GM08714 (cell line): Measurements from ENCODE around the gene VIM.

Source experiments
- H3K4me3 ChIP-seq: fragments of 200-500 bp; sonication (Bioruptor generic); 2 replicates; pipeline ENCODE4 v1.5.1; 2014; ENCODE audit warnings: mild to moderate bottlenecking, low read length, inconsistent platforms
- ZNF274 ChIP-seq: IDR thresholded peaks from 2 replicates; pipeline ENCODE4 v1.6.1; 2012; ENCODE audit warnings: mild to moderate bottlenecking, low read depth, low read length

Gene VIM

DNA sequence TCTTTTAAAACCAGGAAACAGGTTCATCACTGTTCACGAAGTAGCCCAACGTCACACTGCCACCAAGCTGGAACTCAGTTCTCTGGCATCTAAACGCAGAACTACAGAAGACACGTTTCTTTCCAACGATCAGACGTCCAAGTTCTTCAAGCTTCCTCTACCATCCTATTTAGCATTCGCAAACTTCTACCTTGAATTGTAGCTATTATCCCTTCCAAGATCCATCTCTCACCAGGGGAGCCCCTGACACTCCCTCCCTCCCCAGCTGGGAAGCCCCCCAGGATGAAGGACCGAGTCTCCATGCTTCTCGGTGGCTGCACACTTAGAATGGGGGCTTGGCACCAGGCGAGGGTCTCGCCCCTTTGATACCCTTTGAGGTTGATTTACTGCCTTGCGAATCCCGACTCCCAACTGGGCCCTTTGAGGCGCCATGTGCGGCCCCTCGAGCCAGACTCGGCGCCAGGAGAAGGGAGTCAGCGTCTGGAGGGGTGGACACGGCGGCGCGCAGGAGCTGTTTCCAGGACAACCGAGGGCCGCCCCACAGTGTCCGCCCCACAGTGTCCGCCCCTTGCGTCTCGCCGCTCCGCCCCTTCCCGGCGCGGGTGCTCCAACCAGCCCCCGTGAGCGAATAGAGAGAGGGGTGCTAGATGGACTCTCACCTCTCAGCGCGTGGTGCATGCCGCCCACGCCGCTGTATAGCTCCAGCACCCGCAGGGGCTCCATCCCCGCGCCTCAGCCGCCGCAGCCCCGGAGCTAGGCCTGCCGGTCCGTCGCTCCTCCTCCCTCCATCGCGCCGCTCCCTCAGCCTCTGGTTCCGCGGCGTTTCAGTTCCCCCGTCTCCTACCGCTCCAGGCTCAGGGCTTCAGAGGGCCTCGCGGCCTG is 26.9 kb upstream of the VIM start, which contains the start of gene TRDMT1:
TSS of gene TRDMT1 (minus strand) at position 761 of the 882 bp plus-strand sequence. CDS start at position 723, 38 bp downstream.
- peak within 1 kb of the TSS; percentile 74 for H3K4me3 ChIP-seq
- no peak for TF ChIP-seq ZNF274

DNA sequence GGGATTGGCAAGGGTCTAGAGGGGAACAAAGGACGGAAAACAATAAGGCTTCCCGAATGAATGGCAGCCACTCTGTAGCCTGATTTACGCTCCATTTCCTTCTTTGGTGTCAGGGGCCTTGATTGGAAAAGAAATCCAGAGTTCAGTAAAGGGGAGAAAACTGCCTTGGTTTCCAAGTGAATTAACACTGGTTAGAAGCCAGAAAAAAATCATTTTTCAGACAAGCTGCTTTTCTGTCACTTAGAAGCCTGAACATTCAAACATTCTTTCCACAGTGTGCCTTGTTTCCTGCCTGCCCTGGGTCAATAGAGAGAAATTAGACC is 26.3 kb upstream of the VIM start:
- TF ChIP-seq ZNF274 = no peak
- H3K4me3 ChIP-seq = peak overlapping the region; percentile 74; the same call in 1 of the 2 replicates

DNA sequence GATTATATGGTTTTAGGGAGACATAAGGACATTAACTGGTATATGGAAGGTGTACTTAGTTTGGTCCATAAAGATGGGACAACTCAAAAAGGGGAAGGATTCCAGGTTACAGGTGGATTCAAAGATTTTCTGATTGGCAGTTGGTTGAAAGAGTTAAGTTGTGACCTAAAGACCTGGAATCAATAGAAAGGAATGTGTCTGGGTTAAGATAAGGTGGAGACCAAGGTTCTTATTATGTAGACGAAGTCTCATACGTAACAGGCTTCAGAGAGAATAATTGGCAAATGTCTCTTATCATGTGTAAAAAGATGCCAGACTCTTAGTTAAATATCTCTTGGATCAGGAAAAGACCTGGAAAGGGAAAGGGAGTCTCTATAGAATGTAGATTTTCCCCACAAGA is 25.5 kb upstream of the VIM start:
- no peak for TF ChIP-seq ZNF274
- H3K4me3 ChIP-seq = no peak overlapping the region

DNA sequence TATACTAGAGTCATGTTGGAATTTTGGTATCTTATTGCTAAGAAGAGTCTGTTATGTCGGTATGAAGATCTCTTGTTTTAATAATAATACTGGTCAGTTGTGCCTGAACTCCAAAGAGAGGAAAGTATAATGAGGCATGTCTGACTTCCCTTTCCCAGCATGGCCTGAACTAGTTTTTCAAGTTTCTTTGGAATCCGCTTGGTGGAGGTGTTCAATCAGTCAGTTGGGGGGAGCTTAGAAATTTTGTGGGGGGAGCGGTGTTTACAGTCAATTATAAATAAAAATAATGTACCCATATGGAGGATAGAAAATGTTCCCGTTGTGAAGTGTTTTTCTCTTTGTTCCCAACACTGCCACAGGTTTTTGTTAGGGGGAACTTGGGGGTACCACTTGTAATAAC is 25.0 kb upstream of the VIM start:
- no peak for TF ChIP-seq ZNF274
- H3K4me3 ChIP-seq = no peak overlapping the region

DNA sequence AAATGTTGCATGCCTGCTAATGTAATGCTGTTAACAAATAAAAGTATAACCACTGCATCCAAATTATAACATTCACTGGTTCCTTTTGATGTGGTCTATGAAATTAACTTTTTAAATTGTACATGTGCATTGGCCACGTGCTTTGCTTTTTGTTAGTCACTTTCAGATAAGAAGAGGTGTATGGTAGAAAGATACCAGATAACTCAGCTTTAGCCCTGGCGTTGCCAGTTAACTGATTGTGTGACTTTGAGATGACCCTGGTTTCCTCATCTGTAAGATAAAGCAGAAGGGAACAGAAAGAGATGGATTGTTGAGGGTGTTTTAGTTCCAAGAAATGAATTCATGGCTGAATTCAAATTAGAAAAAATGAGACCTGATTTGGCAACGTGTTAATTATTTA is 24.6 kb upstream of the VIM start:
- H3K4me3 ChIP-seq = no peak overlapping the region
- TF ChIP-seq ZNF274 = no peak

DNA sequence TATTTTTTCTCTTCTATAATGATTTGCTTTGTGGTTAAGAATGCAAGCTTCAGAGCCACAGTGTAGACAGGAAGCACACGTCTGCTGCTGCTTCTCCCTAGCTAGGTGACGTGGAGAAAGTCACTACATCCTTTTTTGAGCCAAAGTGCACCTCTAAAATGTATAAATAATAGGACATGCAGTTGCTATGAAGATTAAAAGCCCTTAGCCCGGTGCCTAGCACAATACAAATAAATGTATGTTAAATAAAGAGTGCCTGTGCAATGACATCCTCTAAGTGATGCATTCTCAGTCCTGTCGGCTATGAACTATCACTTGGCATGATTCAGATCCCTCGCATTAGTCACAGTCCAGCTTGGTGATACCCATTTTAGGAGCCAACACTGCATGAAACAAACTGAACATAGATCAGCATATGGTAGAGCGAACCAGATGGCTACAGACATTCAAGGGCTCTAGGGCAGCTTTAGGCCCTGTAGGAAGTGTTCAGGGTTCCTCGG is 21.8 kb upstream of the VIM start:
- TF ChIP-seq ZNF274 = no peak
- H3K4me3 ChIP-seq = no peak overlapping the region; the same call in 1 of the 2 replicates

DNA sequence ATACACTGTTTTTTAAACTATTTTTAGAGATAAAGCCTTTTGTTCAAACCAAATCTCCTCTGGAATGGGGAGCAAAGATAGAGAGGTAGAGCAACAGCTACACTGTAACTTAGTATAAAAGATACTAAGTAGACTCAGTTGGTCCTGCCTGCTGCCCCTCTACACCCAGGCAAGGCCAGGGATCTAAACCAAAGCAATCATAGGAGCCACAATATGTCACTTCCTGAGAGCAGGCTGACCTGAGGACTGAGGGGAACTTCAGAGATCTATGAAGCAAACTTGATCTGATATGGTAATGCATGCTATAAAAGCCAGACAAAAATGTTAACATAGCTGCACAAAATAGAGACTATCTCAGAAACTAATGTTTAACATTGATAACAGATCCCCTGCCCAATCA is 19.6 kb upstream of the VIM start:
- H3K4me3 ChIP-seq = no peak overlapping the region
- no peak for TF ChIP-seq ZNF274

DNA sequence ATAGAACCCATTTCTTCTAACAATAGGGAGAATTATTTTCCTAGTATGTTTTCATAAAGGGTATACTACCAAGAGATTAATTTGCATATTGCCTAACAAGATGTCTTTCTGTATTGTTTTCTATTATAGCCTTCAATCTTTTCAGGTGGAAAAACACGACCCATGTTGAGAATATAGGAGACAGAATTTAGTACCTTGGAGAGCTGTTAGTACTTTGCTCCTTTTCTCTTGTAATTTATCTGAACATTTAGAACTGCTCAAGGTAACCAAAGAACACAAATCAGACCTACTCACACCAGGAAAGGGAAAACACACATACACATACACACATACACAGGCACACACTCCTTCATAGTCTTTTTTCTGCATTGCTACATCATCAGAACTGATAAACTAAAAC is 18.7 kb upstream of the VIM start:
- no peak overlapping the region for H3K4me3 ChIP-seq
- TF ChIP-seq ZNF274 = no peak

DNA sequence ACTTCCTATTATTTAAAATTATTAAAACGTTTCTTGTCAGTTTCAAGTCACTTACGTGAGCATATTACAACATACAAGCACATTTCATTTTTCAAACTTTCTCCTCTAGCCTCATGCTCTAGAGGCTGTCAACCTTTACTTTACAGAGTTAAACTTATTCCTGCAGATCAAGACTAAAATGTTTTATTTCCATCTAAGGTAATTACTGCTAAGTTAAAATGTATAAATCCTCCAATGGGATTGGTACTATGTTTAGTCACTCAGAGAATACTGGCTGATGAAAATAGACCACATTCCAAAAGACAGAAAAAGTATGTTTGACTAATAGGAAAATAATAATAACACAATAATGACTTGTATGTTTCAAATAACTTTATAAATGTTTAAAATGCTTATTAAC is 18.2 kb upstream of the VIM start:
- no peak overlapping the region for H3K4me3 ChIP-seq
- TF ChIP-seq ZNF274 = no peak

DNA sequence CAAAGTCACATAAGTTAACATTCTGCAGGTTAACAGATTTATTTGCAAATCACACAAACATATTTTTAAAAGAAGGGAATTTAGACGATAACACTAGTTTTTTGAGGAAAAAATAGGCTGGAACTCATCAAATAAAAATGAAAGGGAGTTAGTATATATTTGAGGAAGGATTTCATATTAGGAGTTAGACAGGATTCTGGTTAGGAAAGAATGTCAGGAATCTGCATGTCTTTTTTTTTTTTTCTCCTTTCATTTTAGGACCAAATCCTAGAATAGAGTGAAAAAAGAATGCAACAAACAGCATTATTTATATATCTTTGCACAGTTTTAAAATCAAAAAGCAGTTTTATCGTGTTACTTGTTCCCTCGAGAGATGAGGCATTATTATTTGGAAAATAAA is 17.7 kb upstream of the VIM start:
- H3K4me3 ChIP-seq = no peak overlapping the region
- TF ChIP-seq ZNF274 = no peak

DNA sequence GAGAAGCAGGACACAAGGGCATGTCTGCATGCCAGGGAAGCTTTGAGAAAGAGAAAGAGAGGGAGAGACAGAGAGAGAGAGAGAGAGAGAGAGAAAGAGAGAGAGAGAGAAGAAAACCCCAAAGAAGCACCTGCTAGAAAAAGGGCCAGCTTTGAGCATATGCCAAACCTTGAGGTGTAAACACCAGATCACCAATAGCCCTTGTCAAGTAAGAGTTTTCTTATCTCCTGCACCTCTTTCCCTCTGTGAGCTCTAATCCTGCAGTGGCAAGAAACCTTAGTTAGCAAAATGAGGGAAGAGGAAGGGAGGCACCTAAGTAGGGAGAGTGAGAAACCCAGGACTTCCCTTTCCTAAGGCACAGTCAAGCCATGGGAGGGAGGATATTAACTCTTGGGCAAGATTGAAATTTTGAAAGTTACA is 15.2 kb upstream of the VIM start:
- no peak overlapping the region for H3K4me3 ChIP-seq
- no peak for TF ChIP-seq ZNF274

DNA sequence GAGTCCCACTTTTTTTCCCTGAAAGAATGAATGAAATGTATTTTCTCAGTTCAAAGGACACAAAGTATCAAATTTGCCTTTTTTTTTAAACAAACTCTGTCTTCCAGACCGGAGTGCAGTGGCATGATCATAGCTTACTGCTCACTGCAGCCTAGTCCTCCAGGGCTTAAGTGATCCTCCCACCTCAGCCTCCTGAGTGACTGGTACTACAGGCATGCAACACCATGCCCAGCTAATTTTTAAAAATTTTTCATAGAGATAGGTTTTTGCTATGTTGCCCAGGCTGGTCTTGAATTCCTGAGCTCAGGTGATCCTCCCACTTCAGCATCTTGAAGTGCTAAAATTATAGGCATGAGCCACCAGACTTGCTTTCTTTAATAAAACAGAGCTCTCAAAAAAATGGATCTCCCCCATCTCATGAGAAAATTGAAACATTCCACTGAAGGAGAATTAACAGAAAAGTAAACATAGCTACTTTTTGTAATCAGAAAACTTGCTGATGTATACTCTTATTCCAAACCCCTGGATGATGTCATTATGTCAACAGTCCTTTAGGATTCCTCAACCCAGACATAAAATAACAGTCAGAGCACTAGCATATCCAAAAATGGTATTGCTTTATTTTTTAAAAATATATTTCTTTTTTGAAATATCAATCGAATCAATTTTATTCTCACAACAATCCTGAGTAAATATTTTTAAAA is 14.2 kb upstream of the VIM start:
- TF ChIP-seq ZNF274 = no peak
- H3K4me3 ChIP-seq = no peak overlapping the region

DNA sequence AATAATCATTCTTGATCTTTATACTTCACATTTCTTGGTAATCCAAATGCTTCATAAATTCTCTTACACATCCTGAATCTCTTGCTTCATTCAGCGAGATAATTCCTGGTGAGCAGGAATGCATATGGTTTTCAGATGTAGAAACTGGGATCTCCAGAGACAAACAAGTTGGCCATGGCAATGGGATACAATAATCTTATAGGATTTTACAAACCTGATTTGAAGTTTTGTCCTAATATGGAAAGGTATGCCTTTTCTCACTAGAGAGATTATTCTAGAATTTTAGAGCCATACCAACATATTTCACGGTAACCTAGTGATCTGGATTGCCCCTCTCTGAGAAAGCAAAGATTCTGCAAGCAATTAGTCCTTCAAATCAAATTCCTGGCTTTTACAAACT is 13.5 kb upstream of the VIM start:
- no peak overlapping the region for H3K4me3 ChIP-seq

DNA sequence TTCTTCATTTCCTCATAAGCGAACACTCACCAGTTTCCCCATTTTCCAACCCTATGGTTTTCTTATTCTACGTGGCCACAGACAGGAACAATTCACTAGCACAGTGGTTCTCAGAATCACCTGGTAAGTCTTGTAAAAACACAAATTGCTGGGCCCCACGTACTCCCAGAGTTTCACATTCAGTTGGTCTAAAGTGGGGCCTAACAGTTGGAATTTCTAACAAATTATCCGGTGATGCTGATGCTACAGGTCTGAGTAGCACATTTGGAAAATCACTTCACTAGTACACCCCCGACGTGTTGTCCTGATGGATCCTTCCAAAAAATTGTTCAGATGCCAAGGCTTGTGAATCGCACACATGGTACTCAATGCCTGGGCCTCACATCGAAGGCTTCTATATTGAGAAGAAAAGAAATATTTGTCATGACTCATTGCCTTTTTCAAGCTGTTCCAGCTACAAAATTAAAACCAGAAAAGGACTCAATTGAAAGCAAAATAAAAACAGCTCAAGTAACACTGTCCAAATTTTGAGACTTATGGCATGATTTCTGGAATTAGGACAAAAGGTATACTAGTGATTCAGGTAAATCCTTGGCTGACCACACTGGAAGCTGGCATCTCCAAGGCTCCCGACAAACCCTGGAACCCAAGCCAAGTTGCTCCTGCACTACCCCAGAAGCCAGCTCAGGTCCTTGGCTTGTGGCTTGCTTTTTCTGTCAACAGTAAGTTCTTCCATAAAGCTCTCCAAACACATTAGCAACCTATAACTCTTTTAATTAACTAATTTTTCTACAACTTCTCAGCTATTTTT is 12.9 kb upstream of the VIM start:
- no peak overlapping the region for H3K4me3 ChIP-seq

More for the DNA sequence above, 13.5 kb upstream of the VIM start:
- no peak for TF ChIP-seq ZNF274

More for the DNA sequence above, 12.9 kb upstream of the VIM start:
- TF ChIP-seq ZNF274 = no peak
